ENCODE measurements around the gene TBX10. TPM values are rescaled to one million over a fixed set of nuclear protein-coding genes. Genes with fewer than 3 reads are reported as not detected.
"Not testable (repeated sequence)": the region's sequence is repeated elsewhere in the genome, so short reads cannot be mapped to it uniquely, and the experiment has no call there.

TBX10 gene
- not detected for polyA plus RNA-seq (2012; ENCODE audit: low read depth, missing spikeins)

GRCh38 chr11:67639438-67639859 lies at the start of gene TBX10:
TSS of gene TBX10 (minus strand) at chr11:67639763. CDS start at chr11:67639472, 291 bp downstream.
- DNase-seq (ENCODE audit: insufficient read length, low spot score) (no peak), FAIRE-seq (no peak)

DNA sequence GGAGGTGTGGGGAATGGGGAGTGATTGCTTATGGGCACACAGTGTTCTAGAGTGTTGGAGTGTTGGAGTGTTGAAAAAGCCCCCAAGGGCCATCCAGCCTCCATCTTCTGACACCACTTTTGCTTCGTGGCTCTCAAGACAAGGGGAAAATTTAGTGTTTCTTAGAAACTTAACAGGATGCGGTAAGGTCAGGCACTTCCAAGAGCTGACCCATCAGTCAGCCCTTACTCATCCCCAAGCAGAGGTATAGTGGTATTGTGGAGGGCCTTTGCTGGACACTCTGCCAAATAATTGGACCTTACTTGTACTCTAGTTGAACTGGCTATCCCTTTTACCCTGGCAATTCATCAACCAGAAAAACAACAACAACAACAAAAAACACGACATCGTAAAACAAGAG lies 49.6 kb upstream of the TBX10 start:
- TF ChIP-seq POLR2AphosphoS5 (IDR thresholded peaks at IDR 0.05; ENCODE audit: low read depth, low read length), result no peak
- FAIRE-seq (no peak), DNase-seq (ENCODE audit: insufficient read length, low spot score) (no peak)

More at GRCh38 chr11:67639438-67639859, at the start of gene TBX10:
- TF ChIP-seq TAF1 (IDR thresholded peaks at IDR 0.05; ENCODE audit: low read depth, low read length), result no peak

DNA sequence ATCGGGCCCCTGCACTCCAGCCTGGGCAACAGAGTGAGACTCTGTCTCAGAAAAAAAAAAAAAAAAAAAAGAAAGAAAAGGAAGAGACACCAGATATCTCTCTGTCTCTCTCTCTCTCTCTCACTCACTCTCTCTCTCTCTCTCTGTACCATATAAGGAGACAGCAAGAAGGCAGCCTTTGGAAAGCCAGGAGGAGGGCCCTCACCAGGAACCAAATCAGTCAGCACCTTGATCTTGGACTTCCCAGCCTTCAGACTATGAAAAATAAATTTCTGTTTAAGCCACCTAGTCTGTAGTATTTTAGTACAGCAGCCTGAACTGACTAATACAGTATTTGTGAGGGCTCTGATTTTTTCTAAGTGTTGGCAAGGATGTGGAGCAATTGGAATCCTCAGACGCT lies 48.4 kb upstream of the TBX10 start:
- TF ChIP-seq SPI1 (IDR thresholded peaks at IDR 0.05; ENCODE audit: low read depth, low read length), result no peak
- no peak for TF ChIP-seq TAF1 (IDR thresholded peaks at IDR 0.05; ENCODE audit: low read depth, low read length)
- TF ChIP-seq PAX5 (IDR thresholded peaks at IDR 0.05; ENCODE audit: insufficient read depth, low read length, severe bottlenecking), result no peak
- DNase-seq (ENCODE audit: insufficient read length, low spot score), result no peak

GRCh38 chr11:67685641-67686332 lies 46.2 kb upstream of the TBX10 start:
- DNase-seq (ENCODE audit: insufficient read length, low spot score); FAIRE-seq: not testable (repeated sequence)

More for the DNA sequence above, 48.4 kb upstream of the TBX10 start:
- FAIRE-seq, result no peak

- not testable (repeated sequence) for DNase-seq (ENCODE audit: insufficient read length, low spot score); FAIRE-seq
These were observed 42.8 kb upstream of the TBX10 start for GRCh38 chr11:67682126-67683034.

DNA sequence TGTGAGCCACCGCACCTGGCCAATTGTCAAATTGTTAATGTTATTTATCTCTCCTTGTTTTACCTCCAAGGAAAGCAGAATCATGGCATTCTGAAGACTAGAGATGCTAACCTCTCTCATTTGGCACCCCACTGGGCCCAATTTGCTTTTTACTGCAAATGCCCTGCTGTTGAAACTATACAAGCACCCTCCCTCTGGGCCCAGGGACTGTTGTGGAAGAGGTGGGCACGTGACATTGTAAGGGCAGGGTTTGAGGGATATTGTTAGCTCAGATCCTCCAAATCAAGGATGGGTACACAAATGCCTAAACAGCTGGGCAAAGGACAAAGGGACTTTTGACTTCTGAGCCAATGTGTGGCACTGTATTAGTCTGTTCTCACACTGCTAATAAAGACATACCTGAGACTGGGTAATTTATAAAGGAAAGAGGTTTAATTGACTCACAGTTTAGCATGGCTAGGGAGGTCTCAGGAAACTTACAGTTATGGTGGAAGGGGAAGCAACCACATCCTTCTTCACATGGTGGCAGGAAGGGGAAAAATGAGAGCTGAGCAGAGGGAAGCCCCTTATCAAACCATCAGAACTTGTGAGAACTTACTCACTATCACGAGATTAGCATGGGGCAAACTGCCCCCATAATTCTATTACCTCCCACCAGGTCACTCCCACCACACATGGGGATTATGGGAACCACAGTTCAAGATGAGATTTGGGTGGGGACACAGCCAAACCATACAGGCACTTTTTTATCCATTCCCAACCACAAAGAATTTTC lies 41.3 kb upstream of the TBX10 start:
- FAIRE-seq (no peak), DNase-seq (ENCODE audit: insufficient read length, low spot score) (no peak)
- TF ChIP-seq PAX5 (IDR thresholded peaks at IDR 0.05; ENCODE audit: insufficient read depth, low read length, severe bottlenecking), result no peak
- no peak for TF ChIP-seq POU2F2 (IDR thresholded peaks at IDR 0.05; ENCODE audit: low read depth, low read length)
- TF ChIP-seq TAF1 (IDR thresholded peaks at IDR 0.05; ENCODE audit: low read depth, low read length), result no peak
- no peak for TF ChIP-seq POLR2AphosphoS5 (IDR thresholded peaks at IDR 0.05; ENCODE audit: low read depth, low read length)
- TF ChIP-seq SPI1 (IDR thresholded peaks at IDR 0.05; ENCODE audit: low read depth, low read length), result no peak

- no peak for FAIRE-seq
- DNase-seq (ENCODE audit: insufficient read length, low spot score), result no peak
- no peak for TF ChIP-seq PAX5 (IDR thresholded peaks at IDR 0.05; ENCODE audit: insufficient read depth, low read length, severe bottlenecking)
- TF ChIP-seq POU2F2 (IDR thresholded peaks at IDR 0.05; ENCODE audit: low read depth, low read length), result no peak
- TF ChIP-seq SPI1 (IDR thresholded peaks at IDR 0.05; ENCODE audit: low read depth, low read length), result no peak
- TF ChIP-seq POLR2A (IDR thresholded peaks at IDR 0.05; ENCODE audit: low read depth, low read length), result no peak
- no peak for TF ChIP-seq POLR2AphosphoS5 (IDR thresholded peaks at IDR 0.05; ENCODE audit: low read depth, low read length)
- no peak for TF ChIP-seq TAF1 (IDR thresholded peaks at IDR 0.05; ENCODE audit: low read depth, low read length)
These were observed 35.6 kb upstream of the TBX10 start for GRCh38 chr11:67675058-67675747.

- no peak for FAIRE-seq
- TF ChIP-seq POLR2A (IDR thresholded peaks at IDR 0.05; ENCODE audit: low read depth, low read length) (no peak), POLR2AphosphoS5 (IDR thresholded peaks at IDR 0.05; ENCODE audit: low read depth, low read length) (no peak), PAX5 (IDR thresholded peaks at IDR 0.05; ENCODE audit: insufficient read depth, low read length, severe bottlenecking) (no peak), SPI1 (IDR thresholded peaks at IDR 0.05; ENCODE audit: low read depth, low read length) (no peak), POU2F2 (IDR thresholded peaks at IDR 0.05; ENCODE audit: low read depth, low read length) (no peak), TAF1 (IDR thresholded peaks at IDR 0.05; ENCODE audit: low read depth, low read length) (no peak)
These were observed 34.9 kb upstream of the TBX10 start, which contains the start of gene ALDH3B2 for GRCh38 chr11:67674442-67674871. TSS of gene ALDH3B2 (minus strand) at chr11:67674623. CDS start at chr11:67666935, 7,688 bp downstream.

DNA sequence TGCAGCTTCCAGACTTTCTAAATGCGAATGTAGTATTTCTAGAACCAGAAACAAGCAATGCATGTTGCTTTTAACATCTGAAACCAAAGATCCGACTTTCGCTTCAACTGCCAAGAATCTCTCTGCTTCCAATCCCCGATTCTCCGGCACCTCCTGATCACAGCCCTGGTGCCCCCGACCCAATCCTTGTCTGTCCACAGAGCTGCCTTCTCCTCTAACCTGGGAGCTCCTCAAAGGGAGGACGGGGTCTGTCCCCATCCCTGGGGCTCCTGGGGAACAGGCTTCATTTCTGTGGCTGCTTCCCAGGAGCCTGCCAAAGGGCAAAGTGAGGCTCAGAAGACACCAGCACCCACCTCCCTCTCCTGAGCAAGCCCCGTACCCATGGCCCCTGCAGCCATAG lies 34.3 kb upstream of the TBX10 start:
- FAIRE-seq, result no peak
- TF ChIP-seq POLR2A (IDR thresholded peaks at IDR 0.05; ENCODE audit: low read depth, low read length), result no peak
- no peak for TF ChIP-seq SPI1 (IDR thresholded peaks at IDR 0.05; ENCODE audit: low read depth, low read length)
- no peak for TF ChIP-seq TAF1 (IDR thresholded peaks at IDR 0.05; ENCODE audit: low read depth, low read length)
- TF ChIP-seq PAX5 (IDR thresholded peaks at IDR 0.05; ENCODE audit: insufficient read depth, low read length, severe bottlenecking), result no peak
- TF ChIP-seq POLR2AphosphoS5 (IDR thresholded peaks at IDR 0.05; ENCODE audit: low read depth, low read length), result no peak
- no peak for TF ChIP-seq POU2F2 (IDR thresholded peaks at IDR 0.05; ENCODE audit: low read depth, low read length)
- DNase-seq (ENCODE audit: insufficient read length, low spot score), result no peak

More at GRCh38 chr11:67674442-67674871, 34.9 kb upstream of the TBX10 start, which contains the start of gene ALDH3B2:
- no peak for DNase-seq (ENCODE audit: insufficient read length, low spot score)

Measured in GM12891 (cell line).